NCI-H2107 treated with DMSO at 0.1 percent for 48 hours (cell line): Measurements from ENCODE around the gene RPL31.

ENCODE experiments used
- DNase-seq: peaks from one replicate; lab custom pipeline; 2025; ENCODE audit not compliant: unreplicated experiment; lab: John Stamatoyannopoulos, UW

RPL31 gene

DNA sequence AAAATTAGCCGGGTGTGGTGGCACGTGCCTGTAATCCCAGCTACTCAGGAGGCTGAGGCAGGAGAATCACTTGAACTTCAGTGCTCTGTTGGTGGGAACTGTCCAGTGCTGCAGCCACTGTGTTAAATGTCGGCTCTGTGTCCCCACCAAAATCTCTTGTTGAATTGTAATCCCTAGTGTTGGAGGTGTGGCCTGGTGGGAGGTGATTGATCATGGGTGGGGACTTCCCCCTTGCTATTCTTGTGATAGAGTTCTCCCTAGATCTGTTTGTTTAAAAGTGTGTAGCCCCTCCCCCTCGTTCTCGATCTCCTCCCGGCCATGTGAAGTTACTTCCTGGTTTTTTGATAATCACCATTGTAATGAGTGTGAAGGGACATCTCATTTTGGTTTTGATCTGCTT, 9.8 kb upstream of the RPL31 start:
- no peak for DNase-seq

DNA sequence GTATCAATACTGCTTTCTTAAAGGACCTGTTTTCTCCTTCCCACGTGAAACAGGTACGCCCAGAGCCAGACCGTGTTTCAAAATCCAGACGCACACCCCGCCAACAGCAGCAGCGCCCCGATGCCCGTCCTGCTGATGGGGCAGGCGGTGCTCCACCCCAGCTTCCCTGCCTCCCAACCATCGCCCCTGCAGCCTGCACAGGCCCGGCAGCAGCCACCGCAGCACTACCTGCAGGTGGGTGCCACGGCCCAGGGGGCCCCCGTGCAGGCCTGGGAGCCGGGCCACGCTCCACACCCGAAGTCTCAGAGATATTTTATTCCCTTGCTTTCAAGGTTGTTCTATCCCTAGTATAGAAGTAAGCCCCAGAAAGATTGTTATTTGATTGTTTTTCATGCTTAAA, 8.8 kb upstream of the RPL31 start:
- no peak for DNase-seq

GRCh38 chr2:100995309-100996075, 6.6 kb upstream of the RPL31 start:
- no peak for DNase-seq

DNA sequence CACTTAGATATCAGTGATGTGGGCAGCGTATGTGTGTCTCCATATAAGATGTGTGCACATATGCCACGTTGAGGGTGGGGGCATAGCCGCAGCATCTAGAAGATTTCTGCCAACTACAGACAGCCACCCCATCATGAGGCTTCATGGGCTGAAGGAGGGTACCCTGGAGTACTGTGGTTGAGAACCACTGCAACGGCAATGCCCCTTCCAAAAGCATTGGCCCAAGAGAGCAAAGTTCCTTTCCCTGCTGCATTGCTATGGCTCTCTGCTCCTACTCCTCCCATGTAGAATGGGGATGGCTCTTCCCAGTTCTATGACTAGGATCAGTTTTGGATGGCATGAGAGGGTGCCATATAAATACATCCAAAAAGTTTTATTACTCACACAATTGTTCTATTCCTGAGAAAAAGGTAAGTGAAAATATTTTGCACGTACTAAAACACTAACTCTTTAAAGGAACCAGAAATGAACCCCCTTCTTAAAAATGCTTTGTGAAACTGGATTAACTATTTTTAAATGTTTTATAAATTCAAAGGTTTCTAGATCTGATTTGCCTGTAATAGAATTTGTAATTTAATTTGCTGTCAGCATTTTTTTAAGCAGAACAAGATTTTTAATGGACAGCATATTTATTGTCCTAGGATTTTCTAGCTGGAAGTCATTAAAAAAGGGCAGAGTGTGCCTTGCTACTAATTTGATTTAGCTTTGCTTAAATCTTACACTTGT, 4.4 kb upstream of the RPL31 start:
- DNase-seq: no peak

- no peak for DNase-seq
Measured at GRCh38 chr2:100998235-100998573, 3.9 kb upstream of the RPL31 start.

DNA sequence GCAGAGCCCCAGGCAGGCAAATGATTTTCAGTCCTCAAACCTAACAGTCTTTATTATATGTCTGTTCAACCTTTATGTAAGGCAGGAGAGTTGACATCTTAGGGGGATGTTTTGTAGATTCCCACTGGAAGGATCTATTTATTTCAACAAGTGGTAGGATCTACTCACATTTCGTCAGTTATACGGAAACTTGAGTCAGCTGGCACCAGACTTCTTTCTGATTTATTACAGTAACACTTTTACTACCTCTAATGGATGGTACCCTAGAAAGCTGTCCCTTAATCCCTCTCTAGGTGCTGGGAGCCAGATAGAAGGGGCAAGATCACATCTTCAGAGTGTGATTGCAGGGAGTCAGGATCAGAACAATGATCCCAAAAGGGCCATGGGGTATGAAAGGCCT, 2.1 kb upstream of the RPL31 start:
- DNase-seq: no peak

- DNase-seq: no peak
Measured at GRCh38 chr2:101002562-101003277, 631 bp downstream of the RPL31 start.

GRCh38 chr2:101003278-101003775, 1.2 kb downstream of the RPL31 start:
- DNase-seq: no peak

DNA sequence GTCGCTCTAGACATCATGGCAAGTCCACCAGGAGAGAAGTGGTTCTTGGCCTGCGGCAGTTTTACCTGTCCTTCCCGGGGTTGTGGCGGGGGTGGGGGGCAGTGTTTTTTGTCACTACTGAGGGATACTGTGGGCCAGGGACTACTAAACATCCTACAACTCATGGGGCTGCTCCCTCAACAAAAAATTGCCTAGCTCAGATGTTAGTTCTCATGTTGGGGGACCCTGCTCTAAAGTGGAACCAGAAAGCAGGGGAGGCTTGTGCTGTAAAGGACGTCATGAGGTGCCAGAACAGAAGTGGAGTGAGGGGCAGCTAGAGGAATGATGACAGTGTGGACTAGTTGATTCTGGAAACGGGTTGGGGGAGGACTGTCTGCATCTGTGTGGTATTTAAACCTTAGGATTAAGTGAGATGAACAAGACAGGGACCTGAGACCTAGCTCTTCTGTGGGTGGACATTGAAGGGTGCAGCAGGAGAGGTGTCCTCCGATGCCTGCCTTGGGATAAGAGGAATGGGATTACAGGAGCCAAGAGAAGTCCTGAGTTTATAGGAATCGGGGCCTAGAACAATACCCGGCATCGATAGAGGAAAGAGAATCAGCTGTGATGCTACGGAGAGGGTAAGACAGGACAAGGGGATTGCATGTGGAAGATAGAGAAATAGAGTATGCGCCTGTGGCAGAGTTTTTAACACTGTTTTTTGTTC, 2.7 kb downstream of the RPL31 start:
- DNase-seq: no peak

DNA sequence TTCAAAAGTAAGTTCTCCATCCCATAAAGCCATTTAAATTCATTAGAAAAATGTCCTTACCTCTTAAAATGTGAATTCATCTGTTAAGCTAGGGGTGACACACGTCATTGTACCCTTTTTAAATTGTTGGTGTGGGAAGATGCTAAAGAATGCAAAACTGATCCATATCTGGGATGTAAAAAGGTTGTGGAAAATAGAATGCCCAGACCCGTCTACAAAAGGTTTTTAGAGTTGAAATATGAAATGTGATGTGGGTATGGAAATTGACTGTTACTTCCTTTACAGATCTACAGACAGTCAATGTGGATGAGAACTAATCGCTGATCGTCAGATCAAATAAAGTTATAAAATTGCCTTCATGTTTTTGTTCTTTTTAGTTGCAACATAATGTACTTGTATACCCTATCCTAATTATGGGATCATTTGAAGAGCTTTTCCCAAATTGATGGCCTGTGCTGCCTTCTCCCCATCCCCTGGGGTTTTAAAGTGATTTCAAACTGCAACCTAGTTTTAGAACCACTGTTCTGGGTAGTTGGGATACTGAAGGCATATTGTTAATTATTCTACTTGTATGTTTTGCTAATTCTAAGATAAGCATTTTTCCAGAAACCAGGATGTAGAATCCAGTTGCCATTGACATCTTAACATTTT, 4.1 kb downstream of the RPL31 start:
- no peak for DNase-seq

DNA sequence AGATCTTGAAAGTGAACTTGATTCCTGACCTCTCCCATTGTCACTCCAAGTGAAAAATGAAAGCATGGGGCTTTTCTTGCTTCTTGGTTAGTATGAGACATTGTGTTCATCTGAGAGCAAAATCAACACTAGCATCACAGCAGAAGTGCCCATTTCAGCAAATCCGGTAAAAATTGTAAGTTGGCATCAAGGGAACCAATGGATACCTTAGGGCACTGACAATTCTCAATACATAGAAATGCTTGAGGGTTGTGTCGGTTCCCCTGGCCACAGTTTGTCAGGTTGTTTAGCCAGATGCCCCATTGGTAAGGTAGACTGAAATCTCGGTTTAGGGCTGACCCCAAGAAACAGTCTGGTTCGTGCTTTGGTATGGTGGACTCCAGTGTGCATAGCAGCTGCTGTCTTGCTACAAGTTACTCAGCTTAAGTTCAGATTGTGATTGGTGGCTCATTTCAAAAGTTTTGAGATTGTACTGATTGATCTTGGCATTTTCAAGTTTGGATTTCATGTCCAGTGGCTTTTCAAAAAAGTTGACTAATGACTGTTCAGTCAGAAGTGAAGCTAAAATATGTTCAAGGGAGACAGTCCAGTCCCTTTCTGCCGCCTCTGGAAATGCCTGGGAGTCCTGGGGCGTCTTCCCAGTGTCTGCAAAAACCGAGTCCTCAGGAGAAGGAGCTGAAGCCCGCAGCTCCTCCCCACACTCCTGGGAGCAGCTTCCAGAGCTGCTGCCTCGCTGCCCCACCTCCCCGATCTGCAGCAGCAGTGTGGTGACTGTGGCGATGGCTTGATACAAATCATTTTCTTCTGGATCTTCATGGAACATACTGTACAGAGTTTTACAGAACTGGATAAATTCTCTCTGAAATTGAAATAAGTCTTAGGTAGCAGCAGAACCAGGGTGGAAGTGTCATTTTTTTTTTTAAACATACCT, 5.6 kb downstream of the RPL31 start:
- DNase-seq: no peak

- no peak for DNase-seq
Measured at GRCh38 chr2:101011152-101011551, 9.1 kb downstream of the RPL31 start.

DNA sequence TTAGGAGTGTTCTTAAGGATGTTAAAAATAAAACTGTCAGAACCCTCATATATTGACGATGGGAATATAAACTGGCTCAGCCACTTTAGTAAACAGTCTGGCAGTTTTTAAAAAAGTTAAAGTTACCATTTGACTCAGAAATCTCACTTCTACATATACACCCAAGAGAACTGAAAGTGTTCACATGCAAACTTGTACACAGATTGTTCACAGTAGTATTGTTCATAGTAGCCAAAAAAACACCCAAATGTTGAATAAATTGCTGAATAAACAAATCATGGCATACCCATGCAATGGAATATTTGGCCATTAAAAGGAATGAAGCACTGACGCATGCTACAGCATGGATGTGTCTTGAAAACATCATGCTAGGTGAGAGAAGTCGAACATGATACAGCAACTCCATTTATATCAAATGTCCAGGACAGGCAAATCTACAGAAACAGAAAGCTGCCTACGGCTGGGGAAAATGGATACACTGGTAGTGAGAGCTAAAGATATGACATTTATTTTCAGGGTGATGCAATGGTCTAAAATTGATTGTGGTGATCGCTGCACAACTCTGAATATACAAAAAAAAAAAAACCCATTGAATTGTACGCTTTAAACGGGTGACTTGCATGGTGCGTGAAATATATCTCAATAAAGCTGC, 10.1 kb downstream of the RPL31 start:
- no peak for DNase-seq

DNA sequence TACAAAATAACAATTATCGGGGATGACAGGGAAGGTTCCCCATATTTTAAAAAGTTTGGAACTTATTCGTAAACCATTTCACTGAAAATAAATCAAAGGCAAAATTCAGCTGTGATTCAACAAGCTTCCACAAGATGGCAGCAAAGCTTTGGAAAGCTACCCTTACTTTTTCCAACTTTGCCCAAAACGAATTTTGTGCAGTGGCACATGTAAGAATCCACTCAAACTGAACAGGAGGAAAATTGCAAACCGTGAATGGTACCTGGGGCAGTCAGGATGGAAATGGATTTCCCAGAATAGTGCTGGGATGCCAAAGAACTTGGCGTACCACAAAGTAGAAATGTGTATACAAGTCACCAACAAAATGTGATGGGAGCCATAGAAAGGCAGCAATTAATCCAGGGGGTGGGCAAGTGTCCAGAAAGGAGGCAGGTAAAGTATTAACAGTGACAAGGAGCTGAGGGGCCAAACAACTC, 10.7 kb downstream of the RPL31 start:
- DNase-seq: no peak

DNA sequence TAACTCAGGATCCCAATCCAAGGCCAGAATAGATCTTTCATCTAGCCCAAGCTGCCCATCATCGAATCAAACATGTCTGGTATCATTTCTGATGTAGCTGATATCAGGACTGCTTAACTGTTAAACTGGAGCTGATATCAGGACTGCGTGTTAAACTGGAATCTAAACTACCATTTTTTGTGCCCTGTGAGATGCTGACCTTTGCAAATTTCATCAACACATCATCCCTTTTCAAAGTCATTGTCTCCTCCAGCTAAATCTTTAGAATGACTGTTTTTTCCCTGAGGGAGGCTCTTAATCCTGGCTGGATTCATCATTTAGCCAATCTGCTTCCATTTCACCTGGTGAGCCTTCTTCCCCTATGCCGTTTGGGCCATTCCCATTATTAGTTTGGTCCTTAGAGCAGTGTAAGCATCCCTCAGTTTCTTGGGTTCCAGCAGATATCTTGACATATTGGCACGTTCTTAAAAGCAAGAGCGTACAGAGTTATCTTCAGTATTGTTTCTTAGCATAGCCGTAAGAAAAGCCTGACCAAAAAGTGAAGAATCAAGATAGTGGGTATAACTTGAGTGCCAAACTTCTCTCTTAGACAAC, 12.3 kb downstream of the RPL31 start:
- no peak for DNase-seq

- no peak for DNase-seq
Measured at GRCh38 chr2:101017371-101017770, 15.3 kb downstream of the RPL31 start.

GRCh38 chr2:101018934-101019333, 16.8 kb downstream of the RPL31 start:
- DNase-seq: no peak

GRCh38 chr2:101022221-101022620, 20.1 kb downstream of the RPL31 start:
- DNase-seq: no peak
